Liver (tissue), 9 donors: ENCODE data around the gene RBM15B. TPM values are rescaled to one million over a fixed set of nuclear protein-coding genes. Genes with fewer than 3 reads are reported as not detected.

ENCODE experiments used
- DNase-seq: peaks from one replicate; pipeline ENCODE4 v3.0.0-alpha.2; 2017; ENCODE audit warnings: low spot score
- H3K27ac ChIP-seq, 2 donors: one replicate each; pipeline ENCODE4 v1.7.0; 2013; ENCODE audit warnings: inconsistent platforms in 2 of 2, low read length in 2 of 2, control low read depth in 1 of 2, low read depth in 1 of 2, mild to moderate bottlenecking in 1 of 2
- H3K27me3 ChIP-seq, 4 donors: one replicate each; pipeline versions ENCODE4 v1.6.1 to v1.7.0; 2013; ENCODE audit warnings: low read length in 3 of 4, inconsistent platforms in 1 of 4, mild to moderate bottlenecking in 1 of 4, moderate library complexity in 1 of 4; ENCODE audit not compliant: control insufficient read depth in 4 of 4, insufficient read depth in 4 of 4
- H3K36me3 ChIP-seq, 4 donors: one replicate each; pipeline versions ENCODE4 v1.6.1 to v1.7.0; 2013; ENCODE audit warnings: low read length in 3 of 4, mild to moderate bottlenecking in 3 of 4, low read depth in 1 of 4, moderate library complexity in 1 of 4; ENCODE audit not compliant: control insufficient read depth in 4 of 4, insufficient read depth in 3 of 4
- H3K4me1 ChIP-seq, 4 donors: one replicate each; pipeline versions ENCODE4 v1.6.1 to v1.7.0; 2013; ENCODE audit warnings: low read length in 3 of 4, mild to moderate bottlenecking in 3 of 4, moderate library complexity in 1 of 4; ENCODE audit not compliant: control insufficient read depth in 4 of 4, insufficient read depth in 4 of 4
- H3K4me3 ChIP-seq, 3 donors: one replicate each; pipeline versions ENCODE4 v1.6.1 to v1.7.0; 2013; ENCODE audit warnings: low read length in 3 of 3, control low read depth in 1 of 3, low read depth in 1 of 3, mild to moderate bottlenecking in 1 of 3
- H3K9ac ChIP-seq, 2 donors: one replicate each; pipeline ENCODE4 v1.7.0; 2013; ENCODE audit warnings: low read length in 2 of 2, mild to moderate bottlenecking in 2 of 2, moderate library complexity in 2 of 2, control low read depth in 1 of 2, low read depth in 1 of 2
- H3K9me3 ChIP-seq, 4 donors: one replicate each; pipeline versions ENCODE4 v1.6.1 to v1.7.0; 2013; ENCODE audit warnings: low read length in 3 of 4; ENCODE audit not compliant: control insufficient read depth in 4 of 4
- CTCF ChIP-seq: fragments of 150-350 bp; IDR thresholded peaks from 2 replicates; pipeline ENCODE4 v1.5.1; 2017; ENCODE audit warnings: improper control_type of control experiment, low read depth, low read length; ENCODE audit not compliant: missing input control
- EGR1 ChIP-seq, 2 donors: IDR thresholded peaks; 2 replicates each; pipeline ENCODE4 v1.6.1; 2016 to 2018; ENCODE audit warnings: antibody characterized with exemption in 2 of 2, low read depth in 2 of 2
- FOXA1 ChIP-seq: IDR thresholded peaks from 2 replicates; pipeline ENCODE4 v1.6.1; 2016; ENCODE audit warnings: antibody characterized with exemption
- FOXA2 ChIP-seq: IDR thresholded peaks from 2 replicates; pipeline ENCODE4 v1.6.1; 2016; ENCODE audit warnings: antibody characterized with exemption
- GABPA ChIP-seq, 2 donors: IDR thresholded peaks in 1 of 2; conservative IDR thresholded peaks in 1 of 2; 2 replicates each; pipeline ENCODE4 v1.6.1; 2016; ENCODE audit warnings: antibody characterized with exemption in 2 of 2, mild to moderate bottlenecking in 1 of 2, moderate library complexity in 1 of 2
- HNF4A ChIP-seq, 2 donors: conservative IDR thresholded peaks; 2 replicates each; pipeline ENCODE4 v1.6.1; 2016; ENCODE audit warnings: antibody characterized with exemption in 2 of 2, mild to moderate bottlenecking in 2 of 2
- JUND ChIP-seq, 2 donors: IDR thresholded peaks; 2 replicates each; pipeline ENCODE4 v1.6.1; 2016; ENCODE audit warnings: antibody characterized with exemption in 2 of 2
- MAX ChIP-seq: IDR thresholded peaks from 2 replicates; pipeline ENCODE4 v1.6.1; 2016; ENCODE audit warnings: antibody characterized with exemption
- NR2F2 ChIP-seq: IDR thresholded peaks from 2 replicates; pipeline ENCODE4 v1.6.1; 2016; ENCODE audit warnings: antibody characterized with exemption
- RAD21 ChIP-seq, 2 donors: IDR thresholded peaks; 2 replicates each; pipeline ENCODE4 v1.6.1; 2016; ENCODE audit warnings: antibody characterized with exemption in 2 of 2, mild to moderate bottlenecking in 2 of 2
- REST ChIP-seq: IDR thresholded peaks from 2 replicates; pipeline ENCODE4 v1.6.1; 2016; ENCODE audit warnings: antibody characterized with exemption, mild to moderate bottlenecking
- RXRA ChIP-seq, 2 donors: IDR thresholded peaks; 2 replicates each; pipeline ENCODE4 v1.6.1; 2017 to 2018; ENCODE audit warnings: antibody characterized with exemption in 2 of 2, mild to moderate bottlenecking in 1 of 2
- SP1 ChIP-seq: IDR thresholded peaks from 2 replicates; pipeline ENCODE4 v1.6.1; 2018; ENCODE audit warnings: antibody characterized with exemption, mild to moderate bottlenecking
- TAF1 ChIP-seq: conservative IDR thresholded peaks from 2 replicates; pipeline ENCODE4 v1.6.1; 2016; ENCODE audit warnings: antibody characterized with exemption, mild to moderate bottlenecking
- YY1 ChIP-seq: IDR thresholded peaks from 2 replicates; pipeline ENCODE4 v1.6.1; 2016; ENCODE audit warnings: antibody characterized with exemption, mild to moderate bottlenecking
- WGBS: extraction: QIAGEN DNeasy Blood & Tissue Kit; methylation state at CpG from one replicate; pipeline ENCODE4 v1.1.7; 2013; 5-methylcytosine and 5-hydroxymethylcytosine counted together
- polyA plus RNA-seq, 2 donors: library from polyadenylated mRNA; stranded (reverse) in 1 of 2; unstranded in 1 of 2; fragments of 200-250 nt in 1 of 2; fragments of >200 nt in 1 of 2; fragmentation: Nextera tagmentation in 1 of 2; extraction: Ambion mirVana in 1 of 2; gene quantifications; one replicate each; pipeline versions ENCODE4 v1.2.1 to v1.2.3, GENCODE V29; 2013 to 2015
- total RNA-seq, 2 donors: library from RNA; depleted of rRNA; stranded (reverse); fragments of >200 nt; gene quantifications; one replicate each; pipeline ENCODE4 v1.2.3, GENCODE V29; 2014
- TF ChIP-seq, protein P1 (sequence below): IDR thresholded peaks from 2 replicates; pipeline ENCODE4 v1.6.1; 2016; ENCODE audit warnings: antibody characterized with exemption
- TF ChIP-seq, protein P2 (sequence below): IDR thresholded peaks from 2 replicates; pipeline ENCODE4 v1.6.1; 2016; ENCODE audit warnings: antibody characterized with exemption
- donor health status: healthy.
- donor health status: healthy.
- donor health status: healthy.
- donor health status: healthy.
- donor health status: healthy.

RBM15B gene
- total and polyA plus RNA-seq, 4 donors = 2.3 to 14.8 (median 10.0) TPM

- no peak for DNase-seq
- Histone ChIP-seq H3K27ac (no peak overlapping the region), H3K9me3 (no peaks in the 10 kb centered on the region), H3K27me3 (no peaks in the 10 kb centered on the region), H3K36me3 (no peaks in the 10 kb centered on the region), H3K4me3 (no peak overlapping the region), H3K9ac (no peak overlapping the region), H3K4me1 (peaks cover 0 to 11% (median 8%) of the 10 kb centered on the region in 4 donors)
- TF ChIP-seq RAD21 (IDR thresholded peaks at IDR 0.05) (peak; percentile 86 to 87), SP1 (no peak), CTCF (peak; percentile 75), RXRA (IDR thresholded peaks at IDR 0.05) (no peak), JUND (IDR thresholded peaks at IDR 0.05) (no peak)
- 32% methylated on average over 4 of the region's 4 CpGs for WGBS
These were observed 19.0 kb upstream of the RBM15B start for GRCh38 chr3:51371943-51372557.

DNA sequence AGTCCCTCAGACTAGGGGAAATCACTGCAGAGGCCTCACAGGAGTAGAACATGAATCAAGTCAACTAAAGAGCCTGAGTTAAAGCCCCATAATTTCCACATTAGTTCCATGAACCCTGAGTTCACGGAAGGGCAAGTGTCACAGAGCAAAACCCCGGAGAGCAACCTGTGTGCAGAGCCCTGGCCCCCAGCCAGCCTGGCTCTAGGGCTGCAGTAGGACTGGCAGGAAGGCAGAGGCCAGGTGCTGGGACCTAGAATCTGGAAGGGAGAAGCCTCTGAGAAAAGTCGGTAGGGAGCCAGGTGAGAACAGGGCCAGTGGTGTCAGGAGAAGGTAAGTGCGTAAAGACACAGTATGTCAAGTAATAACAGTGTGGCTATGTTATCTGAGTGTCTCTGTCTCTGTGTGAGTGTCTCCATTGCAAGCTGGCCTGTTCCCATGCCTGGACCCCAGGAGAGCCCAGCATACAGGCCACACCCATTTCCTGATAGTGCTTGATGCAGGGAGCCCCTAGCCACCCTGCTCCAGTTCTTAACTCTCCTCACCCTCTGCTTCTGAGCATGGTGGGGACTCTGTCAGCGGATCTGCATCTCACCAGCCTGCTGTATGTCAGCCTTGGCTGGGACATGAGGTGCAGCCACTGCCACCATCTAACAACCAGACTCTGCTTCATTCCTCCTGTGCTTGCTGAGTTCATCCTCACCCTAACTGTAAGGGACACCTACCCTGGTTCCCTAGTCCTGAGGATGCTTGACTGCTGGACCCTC is 17.2 kb upstream of the RBM15B start:
- no peaks in the 10 kb centered on the region for H3K36me3 ChIP-seq
- no peaks in the 10 kb centered on the region for H3K27me3 ChIP-seq
- DNase-seq = no peak
- H3K4me3 ChIP-seq = no peak overlapping the region
- no peaks in the 10 kb centered on the region for H3K9me3 ChIP-seq
- no peak for TF ChIP-seq REST
- peak; percentile 40 for TF ChIP-seq SP1
- peak in 1 of 2 donors; percentile 40 for TF ChIP-seq HNF4A (conservative IDR thresholded peaks at IDR 0.05)
- peak; percentile 83 to 89 for TF ChIP-seq RXRA (IDR thresholded peaks at IDR 0.05)
- no peak overlapping the region for H3K9ac ChIP-seq
- peaks cover 0 to 11% (median 8%) of the 10 kb centered on the region in 4 donors for H3K4me1 ChIP-seq
- WGBS = 54% methylated on average over 5 of the region's 5 CpGs
- no peak overlapping the region for H3K27ac ChIP-seq

- Histone ChIP-seq H3K9ac (no peak overlapping the region), H3K36me3 (no peaks in the 10 kb centered on the region), H3K27ac (no peak overlapping the region), H3K9me3 (no peaks in the 10 kb centered on the region), H3K4me1 (peaks cover 0 to 11% (median 8%) of the 10 kb centered on the region in 4 donors), H3K4me3 (no peak overlapping the region), H3K27me3 (no peaks in the 10 kb centered on the region)
- no peak for DNase-seq
- 95% methylated on average over 11 of the region's 11 CpGs for WGBS
- TF ChIP-seq FOXA2 = no peak
- TF ChIP-seq, protein P1, sequence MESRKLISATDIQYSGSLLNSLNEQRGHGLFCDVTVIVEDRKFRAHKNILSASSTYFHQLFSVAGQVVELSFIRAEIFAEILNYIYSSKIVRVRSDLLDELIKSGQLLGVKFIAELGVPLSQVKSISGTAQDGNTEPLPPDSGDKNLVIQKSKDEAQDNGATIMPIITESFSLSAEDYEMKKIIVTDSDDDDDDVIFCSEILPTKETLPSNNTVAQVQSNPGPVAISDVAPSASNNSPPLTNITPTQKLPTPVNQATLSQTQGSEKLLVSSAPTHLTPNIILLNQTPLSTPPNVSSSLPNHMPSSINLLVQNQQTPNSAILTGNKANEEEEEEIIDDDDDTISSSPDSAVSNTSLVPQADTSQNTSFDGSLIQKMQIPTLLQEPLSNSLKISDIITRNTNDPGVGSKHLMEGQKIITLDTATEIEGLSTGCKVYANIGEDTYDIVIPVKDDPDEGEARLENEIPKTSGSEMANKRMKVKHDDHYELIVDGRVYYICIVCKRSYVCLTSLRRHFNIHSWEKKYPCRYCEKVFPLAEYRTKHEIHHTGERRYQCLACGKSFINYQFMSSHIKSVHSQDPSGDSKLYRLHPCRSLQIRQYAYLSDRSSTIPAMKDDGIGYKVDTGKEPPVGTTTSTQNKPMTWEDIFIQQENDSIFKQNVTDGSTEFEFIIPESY = no peak
- no peak for TF ChIP-seq MAX
- TF ChIP-seq FOXA1 = no peak
- TF ChIP-seq EGR1 (IDR thresholded peaks at IDR 0.05; ENCODE audit: low read depth in 2 of 2) = no peak
- no peak for TF ChIP-seq RAD21 (IDR thresholded peaks at IDR 0.05)
- TF ChIP-seq TAF1 = no peak
- TF ChIP-seq JUND (IDR thresholded peaks at IDR 0.05) = no peak
- TF ChIP-seq GABPA (IDR thresholded peaks at IDR 0.05 in 1 of 2, conservative IDR thresholded peaks at IDR 0.05 in 1 of 2) = no peak
- TF ChIP-seq, protein P2, sequence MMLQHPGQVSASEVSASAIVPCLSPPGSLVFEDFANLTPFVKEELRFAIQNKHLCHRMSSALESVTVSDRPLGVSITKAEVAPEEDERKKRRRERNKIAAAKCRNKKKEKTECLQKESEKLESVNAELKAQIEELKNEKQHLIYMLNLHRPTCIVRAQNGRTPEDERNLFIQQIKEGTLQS = no peak
- no peak for TF ChIP-seq YY1
- TF ChIP-seq NR2F2 = no peak
- no peak for TF ChIP-seq RXRA (IDR thresholded peaks at IDR 0.05)
These were observed 16.6 kb upstream of the RBM15B start for GRCh38 chr3:51374456-51374855.
